ENCODE measurements around the gene ARHGEF10L. TPM values are rescaled to one million over a fixed set of nuclear protein-coding genes. Genes with fewer than 3 reads are reported as not detected.

The ARHGEF10L gene
- total and polyA plus RNA-seq, 4 donors, result 20.7 to 61.0 (median 42.1) TPM

- Histone ChIP-seq H3K4me3 (ENCODE audit: low read depth, low read length) (no peak overlapping the region), H3K27me3 (ENCODE audit: control insufficient read depth, insufficient read depth, low read length) (no peaks in the 10 kb centered on the region), H3K9me3 (ENCODE audit: control insufficient read depth, insufficient read depth, low read length) (no peaks in the 10 kb centered on the region), H3K27ac (ENCODE audit: low read depth, low read length) (no peak overlapping the region), H3K36me3 (ENCODE audit: control insufficient read depth, insufficient read depth, low read length) (peaks cover 61% of the 10 kb centered on the region), H3K4me1 (ENCODE audit: control insufficient read depth, insufficient read depth, low read length) (peaks cover 52% of the 10 kb centered on the region)
- 71% methylated on average over 7 of the region's 10 CpGs for WGBS (ENCODE audit: insufficient coverage)
- no peak for DNase-seq (ENCODE audit: low read depth in 4 of 6, low spot score in 6 of 6)
These were observed 46.9 kb downstream of the ARHGEF10L start for GRCh38 chr1:17586172-17586964.

- DNase-seq (ENCODE audit: low read depth in 4 of 6, low spot score in 6 of 6), result peak in 2 of 6 donors; percentile 32 to 56
- Histone ChIP-seq H3K4me1 (ENCODE audit: control insufficient read depth, insufficient read depth, low read length) (peaks cover 42% of the 10 kb centered on the region), H3K27me3 (ENCODE audit: control insufficient read depth, insufficient read depth, low read length) (no peaks in the 10 kb centered on the region), H3K27ac (ENCODE audit: low read depth, low read length) (peak overlapping the region; percentile 60), H3K9me3 (ENCODE audit: control insufficient read depth, insufficient read depth, low read length) (no peaks in the 10 kb centered on the region), H3K4me3 (ENCODE audit: low read depth, low read length) (no peak overlapping the region), H3K36me3 (ENCODE audit: control insufficient read depth, insufficient read depth, low read length) (peaks cover 57% of the 10 kb centered on the region)
- WGBS (ENCODE audit: insufficient coverage), result 76% methylated on average over 3 of the region's 3 CpGs
These were observed 48.2 kb downstream of the ARHGEF10L start for GRCh38 chr1:17587693-17588047.

GRCh38 chr1:17588048-17588871, 48.8 kb downstream of the ARHGEF10L start:
- H3K4me1 ChIP-seq (ENCODE audit: control insufficient read depth, insufficient read depth, low read length), result peaks cover 37% of the 10 kb centered on the region
- 33% methylated on average over 12 of the region's 13 CpGs for WGBS (ENCODE audit: insufficient coverage)
- H3K27ac ChIP-seq (ENCODE audit: low read depth, low read length), result peak overlapping the region; percentile 60

GRCh38 chr1:17591814-17592430, 52.4 kb downstream of the ARHGEF10L start:
- DNase-seq (ENCODE audit: low read depth in 4 of 6, low spot score in 6 of 6), result no peak
- no peak overlapping the region for H3K4me3 ChIP-seq (ENCODE audit: low read depth, low read length)
- peaks cover 48% of the 10 kb centered on the region for H3K4me1 ChIP-seq (ENCODE audit: control insufficient read depth, insufficient read depth, low read length)
- no peaks in the 10 kb centered on the region for H3K27me3 ChIP-seq (ENCODE audit: control insufficient read depth, insufficient read depth, low read length)
- H3K27ac ChIP-seq (ENCODE audit: low read depth, low read length), result no peak overlapping the region
- H3K9me3 ChIP-seq (ENCODE audit: control insufficient read depth, insufficient read depth, low read length), result no peaks in the 10 kb centered on the region
- 61% methylated on average over 7 of the region's 7 CpGs for WGBS (ENCODE audit: insufficient coverage)
- peaks cover 70% of the 10 kb centered on the region for H3K36me3 ChIP-seq (ENCODE audit: control insufficient read depth, insufficient read depth, low read length)

More at GRCh38 chr1:17588048-17588871, 48.8 kb downstream of the ARHGEF10L start:
- Histone ChIP-seq H3K9me3 (ENCODE audit: control insufficient read depth, insufficient read depth, low read length) (no peaks in the 10 kb centered on the region), H3K36me3 (ENCODE audit: control insufficient read depth, insufficient read depth, low read length) (peaks cover 58% of the 10 kb centered on the region), H3K27me3 (ENCODE audit: control insufficient read depth, insufficient read depth, low read length) (no peaks in the 10 kb centered on the region), H3K4me3 (ENCODE audit: low read depth, low read length) (no peak overlapping the region)
- no peak for DNase-seq (ENCODE audit: low read depth in 4 of 6, low spot score in 6 of 6)

GRCh38 chr1:17594026-17594425, 54.5 kb downstream of the ARHGEF10L start:
- H3K36me3 ChIP-seq (ENCODE audit: control insufficient read depth, insufficient read depth, low read length), result peaks cover 58% of the 10 kb centered on the region
- H3K27ac ChIP-seq (ENCODE audit: low read depth, low read length), result no peak overlapping the region
- no peaks in the 10 kb centered on the region for H3K9me3 ChIP-seq (ENCODE audit: control insufficient read depth, insufficient read depth, low read length)
- no peaks in the 10 kb centered on the region for H3K27me3 ChIP-seq (ENCODE audit: control insufficient read depth, insufficient read depth, low read length)
- peaks cover 37% of the 10 kb centered on the region for H3K4me1 ChIP-seq (ENCODE audit: control insufficient read depth, insufficient read depth, low read length)
- DNase-seq (ENCODE audit: low read depth in 4 of 6, low spot score in 6 of 6), result no peak
- H3K4me3 ChIP-seq (ENCODE audit: low read depth, low read length), result no peak overlapping the region
- WGBS (ENCODE audit: insufficient coverage), result 92% methylated on average over 3 of the region's 5 CpGs

- Histone ChIP-seq H3K4me1 (ENCODE audit: control insufficient read depth, insufficient read depth, low read length) (peaks cover 32% of the 10 kb centered on the region), H3K36me3 (ENCODE audit: control insufficient read depth, insufficient read depth, low read length) (peaks cover 51% of the 10 kb centered on the region), H3K4me3 (ENCODE audit: low read depth, low read length) (no peak overlapping the region), H3K9me3 (ENCODE audit: control insufficient read depth, insufficient read depth, low read length) (no peaks in the 10 kb centered on the region), H3K27me3 (ENCODE audit: control insufficient read depth, insufficient read depth, low read length) (no peaks in the 10 kb centered on the region), H3K27ac (ENCODE audit: low read depth, low read length) (no peak overlapping the region)
- WGBS (ENCODE audit: insufficient coverage), result 70% methylated on average over 3 of the region's 8 CpGs
- DNase-seq (ENCODE audit: low read depth in 4 of 6, low spot score in 6 of 6), result no peak
These were observed 55.4 kb downstream of the ARHGEF10L start for GRCh38 chr1:17594690-17595601.

GRCh38 chr1:17595602-17595925, 56.1 kb downstream of the ARHGEF10L start:
- Histone ChIP-seq H3K4me1 (ENCODE audit: control insufficient read depth, insufficient read depth, low read length) (peaks cover 32% of the 10 kb centered on the region), H3K4me3 (ENCODE audit: low read depth, low read length) (no peak overlapping the region)
- 81% methylated on average over 5 of the region's 10 CpGs for WGBS (ENCODE audit: insufficient coverage)

GRCh38 chr1:17596186-17596585, 56.7 kb downstream of the ARHGEF10L start:
- Histone ChIP-seq H3K27me3 (ENCODE audit: control insufficient read depth, insufficient read depth, low read length) (no peaks in the 10 kb centered on the region), H3K9me3 (ENCODE audit: control insufficient read depth, insufficient read depth, low read length) (no peaks in the 10 kb centered on the region), H3K36me3 (ENCODE audit: control insufficient read depth, insufficient read depth, low read length) (peaks cover 44% of the 10 kb centered on the region), H3K27ac (ENCODE audit: low read depth, low read length) (no peak overlapping the region), H3K4me1 (ENCODE audit: control insufficient read depth, insufficient read depth, low read length) (peaks cover 32% of the 10 kb centered on the region), H3K4me3 (ENCODE audit: low read depth, low read length) (no peak overlapping the region)
- WGBS (ENCODE audit: insufficient coverage), result 85% methylated on average over 7 of the region's 9 CpGs
- no peak for DNase-seq (ENCODE audit: low read depth in 4 of 6, low spot score in 6 of 6)

More at GRCh38 chr1:17595602-17595925, 56.1 kb downstream of the ARHGEF10L start:
- Histone ChIP-seq H3K27me3 (ENCODE audit: control insufficient read depth, insufficient read depth, low read length) (no peaks in the 10 kb centered on the region), H3K9me3 (ENCODE audit: control insufficient read depth, insufficient read depth, low read length) (no peaks in the 10 kb centered on the region), H3K27ac (ENCODE audit: low read depth, low read length) (no peak overlapping the region), H3K36me3 (ENCODE audit: control insufficient read depth, insufficient read depth, low read length) (peaks cover 49% of the 10 kb centered on the region)
- DNase-seq (ENCODE audit: low read depth in 4 of 6, low spot score in 6 of 6), result no peak
